ENCODE measurements around the gene ASIC2. TPM values are rescaled to one million over a fixed set of nuclear protein-coding genes. Genes with fewer than 3 reads are reported as not detected.

Gene ASIC2
- total RNA-seq, 1 donor = not detected

DNA sequence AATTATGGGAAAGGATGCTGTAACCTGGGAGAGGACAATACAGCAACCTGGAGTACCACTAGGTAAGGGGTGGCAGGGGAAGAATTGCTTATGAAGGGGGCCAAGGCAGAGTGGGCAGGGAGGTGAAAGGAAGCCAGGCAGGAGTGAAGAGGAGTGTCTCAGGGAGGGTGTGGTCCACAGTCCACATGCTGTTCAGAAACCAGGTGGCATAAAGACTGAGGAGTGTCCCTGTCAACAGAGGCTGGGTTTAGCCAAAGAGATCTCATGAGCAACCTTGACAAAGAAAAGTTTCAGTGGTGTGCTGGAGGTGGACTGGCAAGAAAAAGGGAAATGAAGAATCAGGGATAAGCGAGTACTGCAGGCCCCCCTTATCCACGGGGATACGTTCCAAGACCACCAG lies 213.0 kb downstream of the ASIC2 start:
- no peaks in the 10 kb centered on the region for H4K20me1 ChIP-seq (ENCODE audit: insufficient read depth, low read length)
- H3K27ac ChIP-seq (ENCODE audit: low read depth, low read length) = no peak overlapping the region
- H2AFZ ChIP-seq (ENCODE audit: low read length) = no peak overlapping the region
- no peaks in the 10 kb centered on the region for H3K27me3 ChIP-seq (ENCODE audit: insufficient read depth, low read length)
- no peaks in the 10 kb centered on the region for H3K9me3 ChIP-seq (ENCODE audit: low read depth, low read length)
- no peaks in the 10 kb centered on the region for H3K79me2 ChIP-seq (ENCODE audit: insufficient read depth, low read length)
- no peak for DNase-seq (ENCODE audit: insufficient read length, low spot score, missing footprints)
- TF ChIP-seq CTCF (IDR thresholded peaks at IDR 0.05; ENCODE audit: extremely low read depth, low read depth, low read length) = no peak
- no peak overlapping the region for H3K4me2 ChIP-seq (ENCODE audit: insufficient read depth, low read length)
- H3K4me3 ChIP-seq (ENCODE audit: insufficient read depth, low read length) = no peak overlapping the region
- H3K4me1 ChIP-seq (ENCODE audit: insufficient read depth, low read length) = no peaks in the 10 kb centered on the region
- no peaks in the 10 kb centered on the region for H3K36me3 ChIP-seq (ENCODE audit: insufficient read depth, low read length)

DNA sequence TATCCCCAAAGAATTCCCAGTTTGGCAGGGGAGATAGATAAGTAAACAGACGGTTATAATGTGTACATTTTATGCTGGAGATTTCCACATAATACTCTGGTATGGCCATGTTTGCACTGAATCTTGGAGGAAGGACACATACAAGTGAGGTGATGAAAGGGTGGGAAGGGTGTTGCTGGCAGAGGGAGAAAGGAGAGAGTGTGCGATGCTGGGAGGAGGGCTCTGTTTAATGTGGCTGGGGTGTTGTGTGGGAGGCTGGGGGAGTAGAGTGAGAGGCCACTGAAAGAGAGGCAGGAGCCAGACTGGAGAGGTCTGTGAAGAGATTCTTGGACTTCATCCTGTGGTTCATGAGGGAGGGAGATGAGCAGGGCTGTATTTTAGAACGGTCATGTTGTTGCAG lies 213.9 kb downstream of the ASIC2 start:
- Histone ChIP-seq H3K27ac (ENCODE audit: low read depth, low read length) (no peak overlapping the region), H4K20me1 (ENCODE audit: insufficient read depth, low read length) (no peaks in the 10 kb centered on the region), H3K79me2 (ENCODE audit: insufficient read depth, low read length) (no peaks in the 10 kb centered on the region), H3K27me3 (ENCODE audit: insufficient read depth, low read length) (no peaks in the 10 kb centered on the region), H3K36me3 (ENCODE audit: insufficient read depth, low read length) (no peaks in the 10 kb centered on the region), H3K4me3 (ENCODE audit: insufficient read depth, low read length) (no peak overlapping the region), H3K9me3 (ENCODE audit: low read depth, low read length) (no peaks in the 10 kb centered on the region), H3K4me1 (ENCODE audit: insufficient read depth, low read length) (no peaks in the 10 kb centered on the region), H2AFZ (ENCODE audit: low read length) (no peak overlapping the region), H3K4me2 (ENCODE audit: insufficient read depth, low read length) (no peak overlapping the region)
- no peak for DNase-seq (ENCODE audit: insufficient read length, low spot score, missing footprints)
- TF ChIP-seq CTCF (IDR thresholded peaks at IDR 0.05; ENCODE audit: extremely low read depth, low read depth, low read length) = no peak

- no peak overlapping the region for H3K4me3 ChIP-seq (ENCODE audit: insufficient read depth, low read length)
- H3K9me3 ChIP-seq (ENCODE audit: low read depth, low read length) = no peaks in the 10 kb centered on the region
- H3K27me3 ChIP-seq (ENCODE audit: insufficient read depth, low read length) = no peaks in the 10 kb centered on the region
- H3K27ac ChIP-seq (ENCODE audit: low read depth, low read length) = no peak overlapping the region
- H3K79me2 ChIP-seq (ENCODE audit: insufficient read depth, low read length) = no peaks in the 10 kb centered on the region
- DNase-seq (ENCODE audit: insufficient read length, low spot score, missing footprints) = no peak
- no peak for TF ChIP-seq CTCF (IDR thresholded peaks at IDR 0.05; ENCODE audit: extremely low read depth, low read depth, low read length)
- no peaks in the 10 kb centered on the region for H3K36me3 ChIP-seq (ENCODE audit: insufficient read depth, low read length)
- H4K20me1 ChIP-seq (ENCODE audit: insufficient read depth, low read length) = no peaks in the 10 kb centered on the region
- H3K4me2 ChIP-seq (ENCODE audit: insufficient read depth, low read length) = no peak overlapping the region
- no peaks in the 10 kb centered on the region for H3K4me1 ChIP-seq (ENCODE audit: insufficient read depth, low read length)
- no peak overlapping the region for H2AFZ ChIP-seq (ENCODE audit: low read length)
Measured at GRCh38 chr17:33076979-33077378, 216.1 kb downstream of the ASIC2 start.

DNA sequence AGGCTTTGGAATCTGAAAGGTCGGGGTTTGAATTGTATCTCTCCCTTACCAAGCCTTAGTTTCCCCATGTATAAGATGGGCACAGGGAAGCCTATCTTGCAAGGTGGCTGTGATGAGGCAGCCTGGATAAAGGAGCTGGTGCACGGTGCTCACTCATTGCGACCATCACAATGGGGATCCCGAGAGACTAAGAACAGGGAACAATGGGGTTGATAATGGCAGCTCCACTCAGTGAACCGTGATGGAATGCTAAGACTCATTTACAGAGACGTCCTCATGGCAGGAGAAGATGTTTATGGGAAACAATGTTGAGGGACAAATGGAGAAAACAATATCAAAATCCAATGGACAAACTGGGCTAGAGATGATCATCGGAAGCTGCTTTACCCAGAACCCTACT lies 219.7 kb downstream of the ASIC2 start:
- DNase-seq (ENCODE audit: insufficient read length, low spot score, missing footprints) = no peak
- Histone ChIP-seq H3K79me2 (ENCODE audit: insufficient read depth, low read length) (no peaks in the 10 kb centered on the region), H3K4me3 (ENCODE audit: insufficient read depth, low read length) (no peak overlapping the region), H3K27me3 (ENCODE audit: insufficient read depth, low read length) (no peaks in the 10 kb centered on the region), H4K20me1 (ENCODE audit: insufficient read depth, low read length) (no peaks in the 10 kb centered on the region), H2AFZ (ENCODE audit: low read length) (no peak overlapping the region), H3K36me3 (ENCODE audit: insufficient read depth, low read length) (no peaks in the 10 kb centered on the region), H3K9me3 (ENCODE audit: low read depth, low read length) (no peaks in the 10 kb centered on the region), H3K4me2 (ENCODE audit: insufficient read depth, low read length) (no peak overlapping the region), H3K4me1 (ENCODE audit: insufficient read depth, low read length) (no peaks in the 10 kb centered on the region), H3K27ac (ENCODE audit: low read depth, low read length) (no peak overlapping the region)
- TF ChIP-seq CTCF (IDR thresholded peaks at IDR 0.05; ENCODE audit: extremely low read depth, low read depth, low read length) = no peak

Measured in osteoblast (primary cell).